Astrocyte (in vitro differentiated cells and primary cell): Measurements from ENCODE around the gene UBE2G2.

Experiments used
- EZH2 ChIP-seq: IDR thresholded peaks from 2 replicates; pipeline ENCODE4 v1.6.1; 2012; ENCODE audit warnings: mild to moderate bottlenecking, low read length, inconsistent platforms; ENCODE audit not compliant: insufficient read depth
- TF ChIP-seq, protein P1 (sequence below): IDR thresholded peaks from 2 replicates; pipeline ENCODE4 v1.5.1; 2011; ENCODE audit warnings: low read depth, mild to moderate bottlenecking, inconsistent platforms, low read length, moderate library complexity; ENCODE audit not compliant: insufficient read depth

DNA sequence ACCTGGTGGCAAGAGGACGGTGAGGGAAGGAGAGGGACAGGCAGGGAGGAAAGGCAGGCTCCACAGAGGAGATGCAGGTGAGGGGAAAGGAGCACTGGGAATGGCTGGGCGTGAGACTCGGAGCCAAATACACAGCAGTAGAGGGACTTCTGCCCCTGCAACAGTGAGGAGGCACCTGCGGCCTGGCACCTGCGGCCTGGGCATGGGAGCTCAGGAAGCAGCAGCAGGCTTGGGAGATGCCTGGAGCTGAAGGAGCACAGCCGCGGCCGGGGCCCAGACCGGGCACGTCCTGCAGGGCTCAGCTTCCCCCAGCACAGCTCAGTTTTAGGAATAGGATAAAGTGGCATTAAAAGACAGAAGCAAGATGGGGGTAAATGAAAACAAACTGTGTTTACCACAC is 69.4 kb downstream of the UBE2G2 start:
- TF ChIP-seq EZH2: no peak
- TF ChIP-seq, protein P1, sequence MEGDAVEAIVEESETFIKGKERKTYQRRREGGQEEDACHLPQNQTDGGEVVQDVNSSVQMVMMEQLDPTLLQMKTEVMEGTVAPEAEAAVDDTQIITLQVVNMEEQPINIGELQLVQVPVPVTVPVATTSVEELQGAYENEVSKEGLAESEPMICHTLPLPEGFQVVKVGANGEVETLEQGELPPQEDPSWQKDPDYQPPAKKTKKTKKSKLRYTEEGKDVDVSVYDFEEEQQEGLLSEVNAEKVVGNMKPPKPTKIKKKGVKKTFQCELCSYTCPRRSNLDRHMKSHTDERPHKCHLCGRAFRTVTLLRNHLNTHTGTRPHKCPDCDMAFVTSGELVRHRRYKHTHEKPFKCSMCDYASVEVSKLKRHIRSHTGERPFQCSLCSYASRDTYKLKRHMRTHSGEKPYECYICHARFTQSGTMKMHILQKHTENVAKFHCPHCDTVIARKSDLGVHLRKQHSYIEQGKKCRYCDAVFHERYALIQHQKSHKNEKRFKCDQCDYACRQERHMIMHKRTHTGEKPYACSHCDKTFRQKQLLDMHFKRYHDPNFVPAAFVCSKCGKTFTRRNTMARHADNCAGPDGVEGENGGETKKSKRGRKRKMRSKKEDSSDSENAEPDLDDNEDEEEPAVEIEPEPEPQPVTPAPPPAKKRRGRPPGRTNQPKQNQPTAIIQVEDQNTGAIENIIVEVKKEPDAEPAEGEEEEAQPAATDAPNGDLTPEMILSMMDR: no peak
